Measurements from ENCODE around the gene KCNK3.
"Not testable (repeated sequence)": the region's sequence is repeated elsewhere in the genome, so short reads cannot be mapped to it uniquely, and the experiment has no call there.

KCNK3 gene

DNA sequence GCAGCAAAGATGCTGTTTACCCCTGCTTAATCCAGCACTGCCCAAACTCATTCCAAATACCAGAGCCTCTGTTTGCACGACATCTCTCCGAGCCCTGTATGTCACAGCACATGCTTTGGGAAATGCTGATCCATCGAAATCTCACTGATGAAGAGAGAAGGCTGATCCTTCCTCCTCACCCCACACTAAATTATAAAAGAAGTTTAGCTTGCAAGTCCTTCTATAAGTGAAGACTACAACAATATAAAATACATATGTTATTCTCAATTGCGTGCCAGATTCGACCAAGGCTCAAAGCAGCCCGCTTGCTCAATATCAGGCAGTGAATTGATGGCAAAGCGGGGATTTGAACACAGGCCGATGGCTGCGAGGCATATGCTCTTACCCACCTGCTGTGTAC, 40.9 kb downstream of the KCNK3 start:
- DNase-seq = no peak

DNA sequence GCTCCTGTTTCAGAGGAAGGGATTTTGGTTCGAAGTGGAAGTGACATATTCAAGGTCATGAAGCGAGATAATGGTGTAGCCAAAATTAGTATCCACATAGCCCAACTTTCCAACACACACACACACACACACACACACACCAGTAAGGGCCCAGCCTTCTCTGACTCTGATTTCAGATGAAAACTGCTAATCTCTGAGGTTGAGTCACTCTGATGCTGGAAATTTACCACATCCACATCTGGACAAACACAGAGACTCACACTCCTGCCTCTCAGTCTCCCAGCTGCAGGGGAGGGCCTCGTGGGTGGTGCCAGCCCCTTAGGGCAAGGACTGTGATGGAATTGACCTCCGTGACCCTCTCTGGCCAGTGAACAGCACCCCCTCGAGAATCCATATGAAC, 42.6 kb downstream of the KCNK3 start:
- no peak for DNase-seq

DNA sequence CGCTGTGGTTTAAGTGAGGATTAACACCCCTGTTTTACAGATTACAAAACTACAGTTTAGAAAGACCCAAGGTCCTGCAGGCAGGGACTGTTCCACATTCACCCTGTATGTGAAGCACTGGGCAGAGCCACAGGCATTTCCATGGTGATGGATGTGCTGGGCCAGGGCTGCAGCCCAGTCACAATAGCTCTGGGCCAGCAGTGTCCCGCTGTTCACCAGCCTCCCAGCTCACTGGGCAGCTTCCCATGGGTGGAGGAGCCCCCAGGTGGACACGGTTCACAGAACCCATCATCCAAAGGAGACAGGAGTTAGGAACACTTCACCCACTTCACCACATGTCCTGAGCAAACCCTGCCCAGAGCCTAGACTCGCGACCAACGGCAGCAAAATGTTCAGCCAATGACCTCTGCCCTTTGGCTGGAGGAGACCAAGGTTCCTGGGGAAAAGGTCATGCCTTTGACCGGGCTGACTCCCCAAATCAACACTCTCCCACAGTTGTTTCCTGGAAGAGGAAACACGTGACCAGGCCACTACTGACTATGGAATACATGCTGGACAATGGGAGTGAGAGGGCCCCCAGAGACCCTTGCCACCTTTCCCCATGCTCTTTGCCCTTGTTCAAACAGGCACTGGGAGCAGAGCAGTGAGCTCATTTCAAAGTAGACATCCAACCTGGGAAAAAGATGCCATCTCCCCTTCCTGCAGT, 43.5 kb downstream of the KCNK3 start:
- DNase-seq = peak in 1 of 2 experiments; percentile 27

DNA sequence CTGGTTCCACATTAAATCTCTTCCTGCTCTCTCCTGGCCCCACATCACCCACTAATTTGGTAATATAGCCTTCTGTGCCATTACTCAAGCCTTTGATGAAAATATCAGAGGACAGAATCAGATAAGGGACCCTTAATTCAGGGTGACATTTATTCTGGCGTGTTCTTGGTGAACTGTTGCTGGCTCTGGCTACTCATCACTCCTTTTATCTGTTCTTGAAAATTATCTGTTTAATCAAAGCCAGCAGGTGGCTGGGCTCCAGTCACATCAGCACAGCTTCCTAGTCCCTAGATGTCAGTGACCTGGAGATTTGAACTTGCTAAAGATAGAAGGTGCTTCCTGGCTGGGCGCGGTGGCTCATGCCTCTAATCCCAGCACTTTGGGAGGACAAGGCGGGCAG, 44.7 kb downstream of the KCNK3 start:
- no peak for DNase-seq

DNA sequence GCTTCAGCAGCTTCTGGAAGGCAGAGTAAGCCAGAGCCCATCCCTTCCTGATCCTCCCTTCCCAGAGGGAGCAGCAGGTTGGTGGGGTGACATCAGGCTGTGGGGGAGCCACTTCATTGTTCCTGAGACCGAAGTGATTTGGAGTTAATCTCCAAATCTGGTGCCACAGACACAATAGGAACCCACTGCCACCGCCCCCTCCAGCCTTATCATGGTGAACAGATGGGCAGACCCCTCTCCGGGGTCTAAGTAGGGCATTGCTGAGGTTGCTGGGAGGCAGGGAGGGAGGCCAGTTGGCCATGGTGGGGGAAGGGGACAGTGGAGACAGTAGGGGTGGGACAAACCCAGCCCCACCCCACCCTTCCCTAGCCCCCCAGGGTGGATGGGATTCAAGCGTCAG, 46.0 kb downstream of the KCNK3 start:
- DNase-seq = peak; percentile 96 to 98

DNA sequence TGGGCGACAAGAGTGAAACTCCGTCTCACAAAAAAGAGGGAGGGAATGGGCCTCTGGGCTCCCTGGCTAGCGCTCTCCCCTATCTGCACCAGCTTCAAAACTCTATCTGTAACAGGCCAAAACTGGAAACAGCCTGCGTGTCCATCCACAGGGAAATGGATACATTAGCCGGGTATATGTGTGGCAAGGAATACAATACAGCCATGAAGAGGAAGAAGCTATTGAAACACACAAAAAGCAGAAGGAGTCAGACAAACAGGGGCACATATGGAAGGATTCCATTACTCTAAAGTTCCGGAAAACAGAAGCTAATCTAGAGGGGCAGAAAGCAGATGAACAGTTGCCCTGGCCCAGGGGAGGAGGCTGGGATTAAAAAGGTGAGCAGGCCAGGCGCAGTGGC, 47.0 kb downstream of the KCNK3 start:
- no peak for DNase-seq

DNA sequence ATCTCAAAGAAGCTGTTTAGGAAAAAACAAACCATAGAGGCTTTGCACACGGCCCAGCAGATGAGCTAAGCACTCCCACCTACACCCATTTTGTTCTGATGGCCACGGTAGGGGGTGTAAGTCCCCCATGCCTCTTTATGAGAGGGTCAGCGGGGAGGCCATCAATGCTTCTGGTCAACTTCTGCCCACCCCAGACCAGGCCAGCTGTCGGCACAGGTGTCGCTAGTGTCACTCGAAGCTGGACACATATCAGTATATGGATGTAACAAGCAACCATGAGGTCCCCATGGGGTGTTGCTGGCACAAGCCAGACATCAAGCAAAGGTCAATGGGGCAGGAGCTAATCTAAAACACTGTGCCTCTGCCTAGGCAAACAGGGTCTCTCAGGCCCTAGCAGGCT, 47.8 kb downstream of the KCNK3 start:
- no peak for DNase-seq

DNA sequence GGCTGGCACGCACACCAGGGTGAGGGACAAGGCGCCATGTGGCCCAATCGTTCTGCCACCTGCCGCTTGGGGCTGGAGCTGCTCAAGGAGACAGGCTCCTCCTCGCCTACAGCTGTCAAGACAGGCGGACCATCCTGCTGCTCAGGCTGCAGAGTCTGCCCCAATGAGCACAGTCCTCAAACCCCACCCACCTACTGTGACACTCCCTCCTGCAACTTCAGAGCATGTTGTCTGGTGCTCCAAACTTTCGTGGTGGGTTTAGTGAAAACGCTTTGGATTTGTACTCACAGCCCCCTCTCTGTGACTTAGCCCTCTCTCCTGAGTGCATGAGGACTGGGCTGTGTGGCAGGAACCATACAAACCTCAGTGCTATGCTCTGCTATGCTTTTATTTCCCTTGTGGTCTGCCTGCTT, 48.4 kb downstream of the KCNK3 start:
- peak; percentile 95 to 97 for DNase-seq

DNA sequence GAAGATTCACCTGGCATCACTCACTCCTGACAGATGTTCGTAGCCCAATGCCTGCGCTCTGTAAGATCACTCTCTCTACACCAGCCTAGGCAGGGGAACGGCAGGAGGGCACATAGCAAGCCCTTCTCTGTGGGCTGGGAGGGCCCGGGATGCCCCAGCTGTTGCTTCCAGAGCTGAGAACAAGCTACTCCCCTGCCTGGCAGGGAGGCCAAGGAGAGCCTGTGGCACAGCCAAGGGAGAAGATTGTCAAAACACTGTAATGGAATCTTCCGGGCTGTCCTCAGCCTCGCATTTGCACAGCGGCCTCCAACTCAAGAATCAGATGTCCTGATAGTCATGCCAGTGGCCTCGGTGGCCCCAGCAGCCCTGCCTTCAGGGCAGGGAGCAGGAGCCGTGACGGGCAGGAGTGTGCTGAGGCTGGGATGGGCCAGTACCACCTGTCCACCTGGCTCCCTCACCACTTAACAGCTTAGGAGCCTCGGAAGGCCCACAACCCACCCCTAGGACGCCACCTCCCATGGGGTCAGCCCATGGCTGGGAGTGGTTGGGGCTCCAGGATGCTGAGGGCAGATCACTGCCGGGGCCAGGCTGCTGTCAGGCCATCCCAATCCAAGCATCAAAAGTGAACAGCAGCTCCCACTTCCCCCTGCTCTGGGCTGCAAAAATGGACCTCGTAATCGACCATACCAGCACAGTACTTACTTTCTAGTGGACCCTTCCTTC, 49.7 kb downstream of the KCNK3 start:
- DNase-seq = peak; percentile 35 to 76

DNA sequence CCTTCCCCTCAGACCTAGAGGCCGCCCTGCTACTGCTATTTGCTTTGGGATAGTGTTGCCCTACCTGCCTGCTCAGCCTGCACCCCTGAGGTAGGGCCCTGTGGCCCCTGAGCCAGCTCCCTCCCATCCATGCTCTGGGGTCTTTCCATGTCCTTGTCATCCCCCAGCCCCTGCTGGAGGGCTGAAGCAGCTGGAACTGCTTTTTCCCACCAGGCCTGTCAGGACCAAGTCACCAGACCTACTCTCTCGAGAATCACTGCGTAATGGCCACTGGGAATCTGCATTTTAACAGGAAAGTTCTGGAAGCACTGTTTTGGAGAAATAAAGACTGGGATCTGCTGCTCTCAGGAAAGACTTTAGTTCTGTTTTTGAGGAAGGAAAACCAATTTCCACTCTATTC, 51.3 kb downstream of the KCNK3 start:
- no peak for DNase-seq

DNA sequence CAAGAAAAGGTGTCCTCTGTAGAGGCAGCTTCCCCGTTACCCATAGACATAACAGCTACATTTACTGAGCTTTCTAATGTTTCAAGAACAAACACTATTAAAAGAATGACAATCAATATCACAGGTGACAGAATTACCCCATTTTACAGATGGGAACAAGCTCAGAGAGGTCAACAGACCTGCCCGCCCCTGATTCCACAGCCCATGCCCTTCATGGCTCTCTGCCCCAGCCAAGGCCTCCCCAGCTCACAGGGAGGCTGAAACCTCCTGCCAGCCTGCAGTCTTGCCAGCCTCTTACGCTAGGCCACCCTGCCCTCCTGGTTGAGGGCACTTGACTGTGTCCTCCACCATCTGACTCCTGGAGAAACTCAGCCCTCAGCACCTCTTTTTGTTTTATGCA, 52.4 kb downstream of the KCNK3 start:
- peak in 1 of 2 experiments; percentile 50 for DNase-seq

DNA sequence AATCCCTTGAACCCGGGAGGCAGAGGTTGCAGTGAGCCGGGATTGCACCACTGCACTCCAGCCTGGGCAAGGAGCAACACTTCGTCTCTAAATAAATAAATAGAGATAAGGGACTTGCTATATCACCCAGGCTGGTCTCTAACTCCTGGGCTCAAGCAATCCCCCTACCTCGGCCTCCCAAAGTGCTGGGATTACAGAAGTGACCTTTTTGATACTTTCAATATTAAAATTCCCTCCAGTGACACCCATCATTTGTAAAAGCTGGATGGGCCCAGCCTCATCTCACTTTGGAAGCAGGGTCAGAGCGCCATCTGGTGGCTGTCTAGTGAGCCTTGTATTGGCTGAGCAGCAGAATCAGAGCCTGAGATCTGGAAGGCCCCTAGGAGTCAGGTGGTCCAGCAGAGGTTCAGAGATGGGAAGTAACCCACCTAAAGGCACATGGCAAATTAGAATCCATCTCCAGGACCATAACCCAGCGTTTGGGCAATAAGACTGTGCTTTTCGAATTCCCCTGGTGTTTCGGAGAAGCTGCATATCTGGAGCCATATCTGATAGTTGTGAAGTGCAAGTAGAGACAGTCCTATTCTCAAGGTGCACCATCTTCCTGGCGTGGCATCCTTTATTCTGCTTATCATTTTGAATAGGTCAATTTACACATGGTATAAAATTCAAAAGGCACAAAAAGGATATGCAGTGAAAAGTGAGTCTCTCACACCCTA, 53.2 kb downstream of the KCNK3 start:
- DNase-seq = peak; percentile 84 to 85

DNA sequence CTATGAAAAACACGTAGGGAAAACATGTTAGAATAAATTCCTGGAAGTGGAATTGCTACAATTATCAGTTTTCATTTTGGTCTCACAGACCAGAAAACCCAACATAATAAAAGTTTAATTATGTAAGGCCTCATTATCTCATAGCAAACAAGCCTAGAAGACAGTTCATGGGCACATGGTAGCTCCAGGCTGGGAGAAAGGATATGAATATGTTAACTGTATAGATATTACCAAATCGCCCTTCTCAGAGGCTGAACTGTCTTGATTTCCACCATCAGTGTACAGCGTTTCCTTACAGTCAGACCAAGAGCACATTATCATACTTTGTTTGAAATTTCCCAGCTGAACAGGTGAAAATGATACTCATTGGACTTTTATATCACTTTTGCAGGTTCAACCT, 54.4 kb downstream of the KCNK3 start:
- DNase-seq = no peak

DNA sequence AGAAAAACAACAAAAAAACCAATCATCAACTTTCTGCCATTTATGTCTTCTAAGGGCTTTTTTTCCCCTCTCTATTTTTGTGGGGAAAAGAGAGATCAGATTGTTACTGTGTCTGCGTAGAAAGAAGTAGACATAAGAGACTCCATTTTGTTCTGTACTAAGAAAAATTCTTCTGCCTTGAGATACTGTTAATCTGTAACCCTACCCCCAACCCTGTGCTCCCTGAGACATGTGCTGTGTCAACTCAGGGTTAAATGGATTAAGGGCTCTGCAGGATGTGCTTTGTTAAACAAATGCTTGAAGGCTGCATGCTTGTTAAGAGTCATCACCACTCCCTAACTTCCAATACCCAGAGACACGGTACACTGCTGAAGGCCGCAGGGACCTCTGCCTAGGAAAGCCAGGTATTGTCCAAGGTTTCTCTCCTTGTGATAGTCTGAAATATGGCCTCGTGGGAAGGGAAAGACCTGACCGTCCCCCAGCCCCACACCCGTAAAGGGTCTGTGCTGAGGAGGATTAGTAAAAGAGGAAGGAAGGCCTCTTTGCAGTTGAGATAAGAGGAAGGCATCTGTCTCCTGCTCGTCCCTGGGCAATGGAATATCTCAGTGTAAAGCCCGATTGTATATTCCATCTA, 57.4 kb downstream of the KCNK3 start:
- peak; percentile 68 to 69 for DNase-seq

DNA sequence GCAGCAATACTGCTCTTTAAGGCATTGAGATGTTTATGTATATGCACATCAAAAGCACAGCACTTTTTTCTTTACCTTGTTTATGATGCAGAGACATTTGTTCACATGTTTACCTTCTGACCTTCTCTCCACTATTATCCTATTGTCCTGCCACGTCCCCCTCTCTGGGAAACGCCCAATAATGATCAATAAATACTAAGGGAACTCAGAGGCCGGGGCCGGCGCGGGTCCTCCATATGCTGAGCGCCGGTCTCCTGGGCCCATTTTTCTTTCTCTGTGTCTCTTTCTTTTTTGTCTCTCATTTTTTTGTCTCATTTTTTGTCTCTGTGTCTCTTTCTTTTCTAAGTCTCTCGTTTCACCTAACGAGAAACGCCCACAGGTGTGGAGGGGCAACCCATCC, 57.9 kb downstream of the KCNK3 start:
- DNase-seq = not testable (repeated sequence)

DNA sequence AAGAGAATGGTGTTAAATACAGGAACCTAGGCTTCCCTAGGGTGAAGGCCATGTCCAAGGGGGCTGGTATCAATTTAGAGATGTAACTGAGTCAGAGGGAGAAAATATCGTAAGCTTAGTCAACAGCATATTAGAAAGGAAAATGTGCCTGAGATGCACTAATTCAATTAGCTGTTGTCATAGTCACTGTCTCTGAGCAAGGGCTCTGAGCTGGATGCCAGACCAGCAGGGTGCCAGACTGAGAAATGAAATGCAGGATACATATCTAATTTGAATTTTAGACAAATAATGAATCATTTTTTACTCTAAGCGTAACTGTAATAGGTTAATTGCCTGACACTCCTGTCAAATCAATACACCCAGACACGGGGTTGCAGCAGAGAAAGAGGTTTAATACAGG, 60.1 kb downstream of the KCNK3 start:
- DNase-seq = no peak

DNA sequence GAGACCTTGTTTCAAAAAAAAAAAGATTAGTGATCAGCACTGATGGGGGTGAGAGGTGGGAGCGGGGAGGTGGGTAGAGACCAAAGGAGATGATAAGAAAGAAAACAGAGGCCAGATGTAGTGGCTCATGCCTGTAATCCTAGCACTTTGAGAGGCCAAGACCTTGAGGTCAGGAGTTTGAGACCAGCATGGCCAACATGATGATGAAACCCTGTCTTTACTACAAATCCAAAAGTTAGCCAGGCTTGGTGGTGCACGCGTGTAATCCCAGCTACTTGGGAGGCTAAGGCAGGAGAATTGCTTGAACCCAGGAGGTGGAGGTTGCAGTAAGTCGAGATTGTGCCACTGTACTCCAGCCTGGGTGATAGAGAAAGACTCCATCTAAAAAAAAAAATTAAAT, 62.0 kb downstream of the KCNK3 start:
- DNase-seq = no peak

DNA sequence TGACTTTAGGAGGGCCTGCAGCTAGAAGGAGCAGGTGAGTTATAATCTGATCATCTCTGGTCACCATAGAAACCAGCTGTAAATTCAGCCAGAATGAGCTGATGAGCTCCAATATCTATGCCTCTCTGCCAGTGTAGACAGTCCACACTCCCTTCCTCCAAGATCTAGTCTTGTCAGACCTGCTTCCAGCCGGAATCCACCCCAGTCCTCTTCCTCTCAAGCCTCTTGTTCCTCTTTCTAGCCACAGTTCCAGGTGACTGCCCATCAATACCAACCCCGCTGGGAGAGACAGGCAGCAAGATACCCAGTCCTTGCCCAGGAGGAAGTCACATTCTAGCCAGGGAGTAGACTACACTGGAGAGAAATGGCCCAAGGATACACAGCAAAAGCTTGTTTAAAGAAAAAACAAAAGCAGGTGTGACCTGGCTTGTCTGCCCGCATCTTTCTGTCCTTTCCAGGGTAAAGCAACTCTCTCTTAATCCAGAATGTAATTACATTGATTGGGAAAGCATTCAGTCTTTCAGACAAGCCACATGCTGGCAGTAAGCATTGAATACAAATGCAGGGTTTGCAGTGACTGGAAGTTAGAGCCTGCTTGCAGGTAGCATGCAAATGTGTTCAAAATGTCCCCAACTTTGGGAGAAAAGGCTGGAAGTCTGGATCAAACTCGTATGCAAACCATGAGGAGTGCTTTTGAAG, 62.6 kb downstream of the KCNK3 start:
- no peak for DNase-seq

DNA sequence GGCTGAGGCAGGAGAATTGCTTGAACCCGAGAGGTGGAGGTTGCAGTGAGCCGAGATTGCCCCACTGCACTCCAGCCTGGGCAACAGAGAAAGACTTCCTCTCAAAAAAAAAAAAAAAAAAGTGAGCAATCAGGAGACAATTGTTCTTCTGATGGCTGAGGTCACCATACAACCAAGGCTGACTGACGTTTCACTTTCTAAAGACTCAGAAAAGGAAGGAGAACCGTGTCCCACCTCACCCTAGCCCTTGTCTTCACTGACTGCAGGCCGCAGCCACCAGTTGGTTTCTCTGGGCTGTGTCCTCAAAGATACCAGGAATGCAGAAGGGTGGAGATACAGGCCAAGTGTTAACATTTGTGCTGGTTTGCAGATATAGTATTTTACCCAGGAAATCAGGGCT, 63.8 kb downstream of the KCNK3 start:
- no peak for DNase-seq

DNA sequence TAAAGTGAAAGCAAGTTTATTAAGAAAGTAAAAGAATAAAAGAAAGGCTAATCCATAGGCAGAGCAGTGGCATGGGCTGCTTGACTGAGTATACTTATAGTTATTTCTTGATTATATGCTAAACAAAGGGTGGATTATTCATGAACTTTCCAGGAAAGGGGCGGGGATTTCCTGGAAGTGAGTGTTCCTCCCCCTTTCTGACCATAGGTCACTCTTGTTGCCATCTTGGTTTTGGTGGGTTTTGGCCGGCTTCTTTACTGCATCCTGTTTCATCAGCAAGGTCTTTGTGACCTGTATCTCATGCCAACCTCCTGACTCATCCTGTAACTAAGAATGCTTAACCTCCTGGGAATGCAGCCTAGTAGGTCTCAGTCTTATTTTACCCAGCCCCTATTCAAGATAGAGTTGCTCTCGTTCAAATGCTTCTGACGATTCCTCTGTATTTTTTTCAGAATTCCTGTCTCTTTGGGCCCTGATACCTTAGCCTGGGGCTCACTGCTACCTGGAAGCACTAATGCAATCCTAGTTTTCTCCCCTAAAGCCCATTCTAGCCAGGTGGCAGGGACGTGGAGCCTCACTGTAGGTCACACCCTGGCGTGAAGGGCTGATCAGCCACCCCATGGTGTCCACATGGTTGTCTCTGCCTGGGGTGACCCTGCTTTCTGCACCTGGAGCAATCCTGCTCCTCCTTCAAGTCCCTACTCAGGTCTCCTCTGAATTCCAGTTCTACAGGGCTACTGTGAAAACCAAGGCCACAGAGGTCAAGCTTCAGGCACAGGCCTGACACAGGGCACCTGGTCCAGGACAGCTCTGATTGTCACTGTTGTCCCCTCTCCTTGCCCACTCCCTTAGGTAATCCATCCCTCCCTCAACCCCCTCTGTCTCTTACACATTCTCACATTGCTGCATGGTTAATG, 65.6 kb downstream of the KCNK3 start:
- DNase-seq = no peak

DNA sequence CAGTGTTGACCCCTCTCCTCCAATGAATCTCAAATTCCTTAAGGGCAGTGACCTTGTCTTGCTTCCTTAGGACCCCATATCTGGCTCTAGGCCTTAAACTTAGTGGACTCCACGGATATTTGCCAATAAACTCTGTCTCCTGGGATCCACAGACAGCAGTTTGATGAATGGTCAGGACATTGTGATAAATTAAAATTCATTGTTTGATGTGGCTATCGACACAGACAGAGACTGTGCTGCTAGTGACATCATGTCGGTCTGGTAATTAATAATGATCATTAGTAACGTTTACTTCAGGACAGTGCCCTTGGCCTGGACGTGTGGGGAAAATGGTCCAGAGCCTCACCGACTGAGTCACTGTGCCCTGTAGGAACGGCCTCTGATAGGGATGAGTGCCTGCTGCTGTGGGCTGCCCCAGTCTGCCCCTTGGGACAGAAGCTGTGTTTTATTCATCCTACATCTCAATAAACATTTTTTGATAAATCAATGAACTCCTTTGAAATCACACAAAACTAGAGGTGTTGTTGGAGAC, 66.3 kb downstream of the KCNK3 start:
- no peak for DNase-seq

DNA sequence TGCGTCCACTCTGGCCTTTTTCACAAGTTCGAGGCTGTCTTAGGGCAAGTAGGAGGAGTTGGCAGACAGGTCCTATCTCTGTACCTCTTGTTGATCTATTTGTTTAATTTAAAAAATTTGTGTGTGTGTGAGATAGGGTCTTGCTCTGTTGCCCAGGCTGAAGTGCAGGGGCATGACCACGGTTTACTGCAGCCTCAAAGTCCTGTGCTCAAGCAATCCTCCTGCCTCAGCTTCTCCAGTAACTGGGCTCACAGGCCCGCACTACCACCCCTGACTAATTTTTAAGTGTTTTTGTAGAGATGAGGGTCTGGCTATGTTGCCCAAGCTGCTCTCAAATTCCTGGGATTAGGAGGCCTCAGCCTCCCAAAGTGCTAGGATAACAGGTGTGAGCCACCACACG, 67.3 kb downstream of the KCNK3 start:
- no peak for DNase-seq
